ENCODE measurements around the gene CCR5AS.

The CCR5AS gene

DNA sequence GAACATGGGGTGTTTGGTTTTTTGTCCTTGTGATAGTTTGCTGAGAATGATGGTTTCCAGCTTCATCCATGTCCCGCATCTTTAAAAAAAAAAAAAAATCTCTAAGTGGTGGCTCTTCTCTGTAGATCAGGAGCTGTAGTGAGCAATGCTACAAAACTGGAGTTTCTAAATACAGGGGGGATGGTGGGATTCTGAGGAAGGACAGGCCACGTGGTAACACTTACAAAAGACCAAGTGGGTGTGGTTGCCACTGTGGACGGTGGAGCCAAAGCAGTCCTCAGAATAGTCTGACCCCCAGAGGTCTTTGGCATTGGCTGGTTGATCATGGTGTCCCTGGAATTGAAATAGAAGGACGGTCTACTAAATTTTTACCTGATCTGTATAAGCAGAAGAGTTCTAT, 7.9 kb upstream of the CCR5AS start:
- Histone ChIP-seq H3K27ac (no peak overlapping the region), H3K4me1 (no peaks in the 10 kb centered on the region), H3K4me3 (no peak overlapping the region), H3K9me3 (no peaks in the 10 kb centered on the region), H3K27me3 (peaks cover 0 to 6% of the 10 kb centered on the region in 2 donors), H3K36me3 (no peaks in the 10 kb centered on the region)
- intact Hi-C loops (cut with DNase I; ENCODE audit: low total_unique reads): loop anchor here (5.0 kb wide), 1 partner anchor 1047 kb away; no protein-coding TSS in a partner anchor
- DNase-seq (ENCODE audit: low spot score in 2 of 2): no peak
- TF ChIP-seq CTCF (IDR thresholded peaks at IDR 0.05) (no peak), POLR2AphosphoS5 (IDR thresholded peaks at IDR 0.05) (no peak), POLR2A (IDR thresholded peaks at IDR 0.05) (no peak)

DNA sequence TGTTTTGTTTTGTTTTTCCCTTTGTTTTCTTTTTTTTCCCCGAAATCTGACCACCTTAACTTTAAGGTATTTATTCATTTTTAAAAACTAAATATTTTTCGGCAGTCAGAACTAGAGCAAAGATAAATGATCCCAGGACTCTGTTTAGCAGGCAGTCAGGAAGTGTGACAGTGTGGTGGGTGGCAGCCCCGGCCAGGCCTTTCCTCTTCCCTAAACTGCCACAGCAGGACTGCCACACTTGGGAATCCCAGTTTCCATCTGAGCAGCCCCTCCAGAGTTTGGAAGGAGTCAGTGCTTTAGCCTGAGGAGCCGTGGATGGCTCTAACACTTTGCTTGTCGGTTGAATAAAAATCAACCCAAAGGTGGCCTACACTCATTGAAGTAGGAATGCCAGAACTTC, 7.1 kb upstream of the CCR5AS start:
- TF ChIP-seq CTCF (IDR thresholded peaks at IDR 0.05): no peak
- TF ChIP-seq POLR2A (IDR thresholded peaks at IDR 0.05): no peak
- TF ChIP-seq POLR2AphosphoS5 (IDR thresholded peaks at IDR 0.05): no peak
- intact Hi-C loops (cut with DNase I; ENCODE audit: low total_unique reads): no loop called here
- H3K27me3 ChIP-seq: peaks cover 0 to 7% of the 10 kb centered on the region in 2 donors
- no peaks in the 10 kb centered on the region for H3K9me3 ChIP-seq
- H3K36me3 ChIP-seq: no peaks in the 10 kb centered on the region
- DNase-seq (ENCODE audit: low spot score in 2 of 2): no peak
- no peaks in the 10 kb centered on the region for H3K4me1 ChIP-seq
- H3K27ac ChIP-seq: no peak overlapping the region
- H3K4me3 ChIP-seq: no peak overlapping the region

DNA sequence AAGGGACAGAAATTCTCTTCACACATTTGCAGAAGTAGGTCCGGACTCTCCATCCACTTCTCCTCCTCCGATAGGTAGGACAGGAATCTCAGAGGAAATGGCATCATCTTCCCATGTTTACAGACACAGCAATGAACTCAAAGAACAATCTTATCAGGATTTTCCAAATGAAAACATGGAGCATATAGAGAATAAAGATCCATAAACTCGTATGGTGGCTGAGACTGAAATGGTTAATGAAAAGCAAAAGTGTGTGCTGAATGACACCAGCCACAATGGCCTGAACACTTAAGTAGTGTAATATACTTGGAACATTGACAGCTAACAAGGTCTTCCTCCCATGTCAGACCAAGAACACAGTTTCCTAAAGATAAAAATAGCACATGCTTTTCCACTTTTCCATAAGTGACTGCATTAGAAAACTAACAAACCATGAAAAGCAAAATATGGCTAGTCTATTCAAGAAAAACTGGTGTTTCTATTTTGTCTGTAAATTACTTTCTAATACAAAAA, 6.0 kb upstream of the CCR5AS start:
- Histone ChIP-seq H3K4me3 (no peak overlapping the region), H3K4me1 (no peaks in the 10 kb centered on the region), H3K27me3 (peaks cover 0 to 7% of the 10 kb centered on the region in 2 donors), H3K9me3 (no peaks in the 10 kb centered on the region), H3K27ac (no peak overlapping the region), H3K36me3 (no peaks in the 10 kb centered on the region)
- DNase-seq (ENCODE audit: low spot score in 2 of 2): no peak
- no peak for TF ChIP-seq CTCF (IDR thresholded peaks at IDR 0.05)
- TF ChIP-seq POLR2A (IDR thresholded peaks at IDR 0.05): no peak
- no peak for TF ChIP-seq POLR2AphosphoS5 (IDR thresholded peaks at IDR 0.05)
- intact Hi-C loops (cut with DNase I; ENCODE audit: low total_unique reads): no loop called here

GRCh38 chr3:46411271-46411670, 4.4 kb upstream of the CCR5AS start:
- Histone ChIP-seq H3K27me3 (peaks cover 0 to 7% of the 10 kb centered on the region in 2 donors), H3K27ac (no peak overlapping the region), H3K4me3 (no peak overlapping the region), H3K36me3 (no peaks in the 10 kb centered on the region), H3K4me1 (no peaks in the 10 kb centered on the region), H3K9me3 (no peaks in the 10 kb centered on the region)
- TF ChIP-seq CTCF (IDR thresholded peaks at IDR 0.05) (no peak), POLR2A (IDR thresholded peaks at IDR 0.05) (no peak), POLR2AphosphoS5 (IDR thresholded peaks at IDR 0.05) (no peak)
- no peak for DNase-seq (ENCODE audit: low spot score in 2 of 2)
- intact Hi-C loops (cut with DNase I; ENCODE audit: low total_unique reads): no loop called here

- intact Hi-C loops (cut with DNase I; ENCODE audit: low total_unique reads): no loop called here
- Histone ChIP-seq H3K4me3 (no peak overlapping the region), H3K9me3 (no peaks in the 10 kb centered on the region), H3K36me3 (no peaks in the 10 kb centered on the region), H3K27ac (no peak overlapping the region), H3K27me3 (peaks cover 0 to 7% of the 10 kb centered on the region in 2 donors), H3K4me1 (no peaks in the 10 kb centered on the region)
- TF ChIP-seq CTCF (IDR thresholded peaks at IDR 0.05) (no peak), POLR2AphosphoS5 (IDR thresholded peaks at IDR 0.05) (no peak), POLR2A (IDR thresholded peaks at IDR 0.05) (no peak)
- no peak for DNase-seq (ENCODE audit: low spot score in 2 of 2)
Observed at GRCh38 chr3:46410669-46411068, 3.8 kb upstream of the CCR5AS start.
